HL-60 (cell line): ENCODE results near the gene IDH3G.

Source experiments
- CTCF ChIP-seq: IDR thresholded peaks from one replicate; pipeline ENCODE4 v1.5.1; 2011; ENCODE audit warnings: low read length, control low read depth, inconsistent platforms; ENCODE audit not compliant: insufficient read depth
- GABPA ChIP-seq: IDR thresholded peaks from 2 replicates; pipeline ENCODE4 v1.6.1; 2012; ENCODE audit warnings: low read depth
- POLR2AphosphoS5 ChIP-seq: IDR thresholded peaks from 2 replicates; pipeline ENCODE4 v1.6.1; 2012; ENCODE audit warnings: low read depth

GRCh38 chrX:153805436-153805835 is 11.3 kb upstream of the IDH3G start:
- TF ChIP-seq CTCF (no peak), GABPA (no peak), POLR2AphosphoS5 (no peak)
